ENCODE results near the gene IGDCC3.

IGDCC3 gene

GRCh38 chr15:65377976-65378366 lies at the start of gene IGDCC3:
TSS of gene IGDCC3 (minus strand) at chr15:65378002. CDS start at chr15:65377788, 214 bp downstream.
- no peak for DNase-seq

GRCh38 chr15:65426216-65426853 lies 48.5 kb upstream of the IGDCC3 start:
- no peak for DNase-seq

GRCh38 chr15:65424683-65425082 lies 46.9 kb upstream of the IGDCC3 start:
- DNase-seq = no peak

GRCh38 chr15:65423976-65424679 lies 46.3 kb upstream of the IGDCC3 start:
- no peak for DNase-seq

- DNase-seq = no peak
Measured at GRCh38 chr15:65423150-65423975, 45.6 kb upstream of the IGDCC3 start.

GRCh38 chr15:65421360-65422215 lies 43.8 kb upstream of the IGDCC3 start:
- no peak for DNase-seq

GRCh38 chr15:65420975-65421359 lies 43.2 kb upstream of the IGDCC3 start:
- DNase-seq = no peak

- no peak for DNase-seq
Measured at GRCh38 chr15:65418596-65418995, 40.8 kb upstream of the IGDCC3 start.

GRCh38 chr15:65416845-65417416 lies 39.1 kb upstream of the IGDCC3 start:
- DNase-seq = no peak

GRCh38 chr15:65414841-65415621 lies 37.2 kb upstream of the IGDCC3 start:
- no peak for DNase-seq

- no peak for DNase-seq
Measured at GRCh38 chr15:65413760-65414144, 36.0 kb upstream of the IGDCC3 start.

GRCh38 chr15:65413051-65413759 lies 35.4 kb upstream of the IGDCC3 start:
- no peak for DNase-seq

GRCh38 chr15:65412556-65412955 lies 34.8 kb upstream of the IGDCC3 start:
- no peak for DNase-seq

GRCh38 chr15:65411465-65412071 lies 33.8 kb upstream of the IGDCC3 start:
- no peak for DNase-seq

GRCh38 chr15:65410972-65411371 lies 33.2 kb upstream of the IGDCC3 start:
- no peak for DNase-seq

GRCh38 chr15:65410036-65410435 lies 32.2 kb upstream of the IGDCC3 start:
- no peak for DNase-seq

- no peak for DNase-seq
Measured at GRCh38 chr15:65409036-65409631, 31.3 kb upstream of the IGDCC3 start.

- DNase-seq = no peak
Measured at GRCh38 chr15:65408324-65409035, 30.7 kb upstream of the IGDCC3 start.

- no peak for DNase-seq
Measured at GRCh38 chr15:65406424-65407000, 28.7 kb upstream of the IGDCC3 start.

Data from stimulated activated CD4-positive, alpha-beta T cell treated with anti-CD3 and anti-CD28 coated beads, Interleukin-12 subunit alpha, Interleukin-12 subunit beta, amount 100 ng/mL, for 4 hours (primary cell).